Upper lobe of right lung (tissue), 1 donor: ENCODE data around the gene ABCA9. TPM values are rescaled to one million over a fixed set of nuclear protein-coding genes. Genes with fewer than 3 reads are reported as not detected.

ENCODE experiments used
- ATAC-seq: fragments of 200-7000 bp; cut with Tn5 transposase; one replicate; pipeline ENCODE4 v1.9.1; 2020; ENCODE audit warnings: mild to moderate bottlenecking, moderate library complexity
- DNase-seq: peaks from one replicate; pipeline ENCODE4 v3.0.0-alpha.2; 2020
- H3K27ac ChIP-seq: fragments of 200-600 bp; one replicate; pipeline ENCODE4 v1.8.0; 2022
- H3K27me3 ChIP-seq: fragments of 200-600 bp; one replicate; pipeline ENCODE4 v1.8.0; 2022; ENCODE audit warnings: mild to moderate bottlenecking
- H3K36me3 ChIP-seq: fragments of 200-600 bp; one replicate; pipeline ENCODE4 v1.8.0; 2022
- H3K4me1 ChIP-seq: fragments of 200-600 bp; one replicate; pipeline ENCODE4 v1.8.0; 2022
- H3K4me3 ChIP-seq: fragments of 200-600 bp; one replicate; pipeline ENCODE4 v1.8.0; 2022; ENCODE audit warnings: mild to moderate bottlenecking
- H3K9me3 ChIP-seq: fragments of 200-600 bp; one replicate; pipeline ENCODE4 v1.8.0; 2022
- intact Hi-C: fragments of 100-400 bp; cut with DNase I; formaldehyde crosslinking; loops from one replicate; pipeline ENCODE4 v1.11.0; 2022
- total RNA-seq: library from RNA; stranded (reverse); fragmentation: NEBNext Ultra II Directional; extraction: Animal tissue kit (Norgen Biotek cat#: 25700); gene quantifications from one replicate; pipeline ENCODE4 v1.2.1, GENCODE V29; 2021
- TF ChIP-seq, protein P1 (sequence below): fragments of 200-600 bp; IDR thresholded peaks from one replicate; pipeline ENCODE4 v1.8.0; 2022; ENCODE audit warnings: antibody characterized with exemption
- donor health status: DM: no; HTN: yes; CAD: no; lungs with severe emphysema.

Gene ABCA9
- total RNA-seq, 1 donor from 2014 or later, result 11.1 TPM

DNA sequence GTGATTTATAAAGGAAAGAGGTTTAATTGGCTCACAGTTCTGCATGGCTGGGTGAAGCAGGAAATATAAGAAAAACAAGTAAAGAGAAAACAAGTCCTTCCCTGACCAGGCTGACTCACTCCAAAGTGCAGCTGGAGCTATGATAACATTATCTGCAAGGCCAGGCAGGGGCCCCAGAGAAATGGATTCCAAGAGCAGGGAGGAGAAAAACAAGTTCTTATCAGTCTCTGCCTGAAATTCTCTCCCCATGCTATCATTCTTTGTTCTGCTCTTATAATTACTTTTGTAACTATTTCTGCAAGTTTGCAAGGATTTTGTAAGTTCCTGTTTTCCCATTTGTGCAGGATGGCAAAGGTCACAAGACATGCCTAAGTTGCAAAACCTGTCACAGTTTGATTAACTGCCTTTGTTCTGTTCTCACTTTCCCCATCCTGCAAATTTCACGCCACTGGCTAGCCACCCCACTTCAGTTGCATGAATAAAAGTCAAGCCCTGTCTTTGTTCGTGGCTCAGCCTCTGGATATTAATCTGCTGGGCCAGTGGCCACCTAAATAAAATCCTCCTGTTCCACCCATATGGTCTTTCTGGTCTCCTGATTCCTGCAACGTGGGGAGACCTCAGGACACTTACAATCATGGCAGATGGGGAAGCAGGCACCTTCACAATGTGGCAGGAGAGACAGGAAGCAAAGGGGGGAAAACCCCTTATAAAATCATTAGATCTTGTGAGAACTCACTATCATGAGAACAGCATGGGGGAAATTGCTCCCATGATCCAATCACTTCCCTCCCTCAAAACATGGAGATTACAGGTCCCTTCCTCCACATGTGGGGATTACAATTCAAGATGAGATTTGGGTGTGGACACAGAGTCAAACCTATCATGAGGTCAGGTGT is 13.1 kb downstream of the ABCA9 start:
- Histone ChIP-seq H3K36me3 (no peaks in the 10 kb centered on the region), H3K4me3 (no peak overlapping the region), H3K27me3 (no peaks in the 10 kb centered on the region), H3K4me1 (peaks cover 8% of the 10 kb centered on the region), H3K9me3 (no peaks in the 10 kb centered on the region), H3K27ac (peak overlapping the region; percentile 55)
- ATAC-seq (peak; percentile 67), DNase-seq (no peak)
- intact Hi-C loops, result no loop called here
- TF ChIP-seq, protein P1, sequence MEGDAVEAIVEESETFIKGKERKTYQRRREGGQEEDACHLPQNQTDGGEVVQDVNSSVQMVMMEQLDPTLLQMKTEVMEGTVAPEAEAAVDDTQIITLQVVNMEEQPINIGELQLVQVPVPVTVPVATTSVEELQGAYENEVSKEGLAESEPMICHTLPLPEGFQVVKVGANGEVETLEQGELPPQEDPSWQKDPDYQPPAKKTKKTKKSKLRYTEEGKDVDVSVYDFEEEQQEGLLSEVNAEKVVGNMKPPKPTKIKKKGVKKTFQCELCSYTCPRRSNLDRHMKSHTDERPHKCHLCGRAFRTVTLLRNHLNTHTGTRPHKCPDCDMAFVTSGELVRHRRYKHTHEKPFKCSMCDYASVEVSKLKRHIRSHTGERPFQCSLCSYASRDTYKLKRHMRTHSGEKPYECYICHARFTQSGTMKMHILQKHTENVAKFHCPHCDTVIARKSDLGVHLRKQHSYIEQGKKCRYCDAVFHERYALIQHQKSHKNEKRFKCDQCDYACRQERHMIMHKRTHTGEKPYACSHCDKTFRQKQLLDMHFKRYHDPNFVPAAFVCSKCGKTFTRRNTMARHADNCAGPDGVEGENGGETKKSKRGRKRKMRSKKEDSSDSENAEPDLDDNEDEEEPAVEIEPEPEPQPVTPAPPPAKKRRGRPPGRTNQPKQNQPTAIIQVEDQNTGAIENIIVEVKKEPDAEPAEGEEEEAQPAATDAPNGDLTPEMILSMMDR, result no peak

DNA sequence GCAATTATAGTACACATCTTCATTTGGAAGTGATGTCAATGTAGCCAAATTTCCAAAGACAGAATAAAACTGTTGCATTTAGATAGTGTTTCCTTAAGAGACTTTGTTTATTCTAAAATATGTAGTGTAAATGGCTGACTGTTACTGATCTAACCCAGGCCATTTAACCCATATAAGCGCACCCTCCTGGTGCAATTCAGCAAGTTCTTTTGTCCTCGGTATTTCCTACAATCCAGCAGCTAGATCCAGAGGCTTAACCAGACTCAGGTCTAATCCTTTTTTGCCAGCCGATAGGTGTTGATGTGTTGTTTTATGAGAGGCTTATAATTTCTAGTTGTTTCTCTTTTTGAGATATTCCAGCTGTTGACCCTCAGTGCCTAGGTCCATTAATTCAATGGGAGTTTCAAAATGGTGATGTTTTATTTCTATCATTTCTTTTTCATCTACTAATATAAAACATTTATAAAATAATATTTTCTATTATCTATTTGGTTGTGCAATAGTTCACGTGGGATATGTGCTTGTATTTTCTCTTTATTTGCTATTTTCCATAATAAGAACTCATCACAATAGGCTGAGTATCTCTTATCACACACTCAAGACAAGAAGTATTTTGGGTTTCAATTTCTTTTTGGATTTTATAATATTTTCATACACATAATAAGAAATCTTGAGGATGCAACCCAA is 14.5 kb downstream of the ABCA9 start:
- DNase-seq, result no peak
- no peak for ATAC-seq
- intact Hi-C loops, result no loop called here

DNA sequence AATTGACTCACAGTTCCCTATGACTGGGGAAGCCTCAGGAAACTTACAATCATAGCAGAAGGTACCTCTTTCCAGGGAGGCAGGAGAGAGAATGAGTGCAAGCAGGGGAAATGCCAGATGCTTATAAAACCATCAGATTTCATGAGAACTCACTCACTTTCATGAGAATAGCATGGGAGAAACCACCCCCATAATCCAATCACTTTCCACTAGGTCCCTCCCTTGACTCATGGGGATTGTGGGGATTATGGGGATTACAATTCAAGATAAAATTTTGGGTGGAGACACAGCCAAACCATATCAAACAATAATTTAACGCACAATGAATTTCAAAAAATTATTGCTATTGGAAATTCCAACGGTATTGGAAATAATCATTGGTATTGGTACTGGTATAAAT is 15.1 kb downstream of the ABCA9 start:
- Histone ChIP-seq H3K9me3 (no peaks in the 10 kb centered on the region), H3K4me3 (no peak overlapping the region), H3K36me3 (no peaks in the 10 kb centered on the region), H3K27me3 (no peaks in the 10 kb centered on the region), H3K27ac (no peak overlapping the region), H3K4me1 (peaks cover 8% of the 10 kb centered on the region)
- no peak for ATAC-seq
- no peak for DNase-seq
- TF ChIP-seq, protein P1, result no peak
- intact Hi-C loops, result no loop called here

More for the DNA sequence above, 14.5 kb downstream of the ABCA9 start:
- no peaks in the 10 kb centered on the region for H3K9me3 ChIP-seq
- no peak overlapping the region for H3K27ac ChIP-seq
- no peaks in the 10 kb centered on the region for H3K27me3 ChIP-seq
- H3K36me3 ChIP-seq, result no peaks in the 10 kb centered on the region
- no peak overlapping the region for H3K4me3 ChIP-seq
- H3K4me1 ChIP-seq, result peaks cover 8% of the 10 kb centered on the region
- TF ChIP-seq, protein P1, result no peak

DNA sequence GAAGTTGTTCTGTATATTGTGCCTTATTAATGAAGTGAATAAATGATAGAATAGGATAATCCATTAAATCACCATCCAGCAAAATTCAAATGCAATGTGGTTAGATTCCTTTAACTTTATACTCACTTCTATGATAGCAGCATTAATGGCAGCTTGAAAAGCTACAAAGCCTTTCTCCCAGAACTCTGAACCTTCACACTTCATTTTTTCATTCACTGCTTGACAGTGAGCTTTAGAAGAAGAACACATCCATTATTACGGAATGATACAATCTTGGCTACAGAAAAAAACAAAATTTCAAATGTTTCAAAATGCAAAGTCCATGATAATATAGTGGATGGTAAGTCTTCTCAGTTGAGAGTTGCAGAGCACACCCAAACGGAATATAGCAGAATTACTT is 16.4 kb downstream of the ABCA9 start:
- H3K36me3 ChIP-seq, result no peaks in the 10 kb centered on the region
- H3K4me1 ChIP-seq, result peaks cover 8% of the 10 kb centered on the region
- H3K27ac ChIP-seq, result no peak overlapping the region
- no peaks in the 10 kb centered on the region for H3K9me3 ChIP-seq
- DNase-seq, result no peak
- no peak for ATAC-seq
- no peaks in the 10 kb centered on the region for H3K27me3 ChIP-seq
- TF ChIP-seq, protein P1, result no peak
- intact Hi-C loops, result no loop called here
- no peak overlapping the region for H3K4me3 ChIP-seq

DNA sequence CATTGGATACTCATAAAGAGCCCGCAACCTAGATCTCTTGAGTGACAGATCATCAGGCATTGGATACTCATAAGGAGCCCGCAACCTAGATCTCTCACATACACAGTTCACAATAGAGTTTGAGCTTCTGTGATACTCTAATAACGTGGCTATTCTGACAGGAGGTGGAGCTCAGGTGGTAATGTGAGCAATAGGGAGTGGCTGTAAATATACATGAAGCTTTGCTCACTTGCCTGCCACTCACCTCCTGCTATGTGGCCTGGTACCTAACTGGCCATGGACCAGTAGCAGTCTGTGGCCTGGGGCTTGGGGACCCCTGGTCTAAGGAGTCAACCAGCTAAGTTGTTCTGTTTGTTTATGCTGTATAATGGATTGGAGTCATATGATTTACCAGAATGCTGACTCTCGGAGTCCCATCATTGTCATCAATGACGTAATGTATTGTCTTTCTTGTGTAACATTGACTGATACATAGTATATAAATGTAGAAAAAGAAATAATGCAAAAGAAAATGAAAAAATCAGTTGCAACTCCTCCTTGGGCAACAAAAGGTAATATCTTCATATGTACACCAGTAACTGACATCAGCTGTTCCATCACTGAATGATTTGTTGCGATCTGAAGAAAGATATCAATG is 17.5 kb downstream of the ABCA9 start:
- Histone ChIP-seq H3K9me3 (no peaks in the 10 kb centered on the region), H3K27ac (no peak overlapping the region), H3K27me3 (no peaks in the 10 kb centered on the region), H3K4me3 (no peak overlapping the region), H3K36me3 (no peaks in the 10 kb centered on the region), H3K4me1 (peaks cover 8% of the 10 kb centered on the region)
- intact Hi-C loops, result no loop called here
- ATAC-seq, result no peak
- TF ChIP-seq, protein P1, result no peak
- no peak for DNase-seq
